GM20000 (cell line): ENCODE measurements around the gene SETX.

Experiments used
- DNase-seq: peaks from one replicate; pipeline ENCODE4 v3.0.0; 2012; ENCODE audit warnings: low spot score
- TF ChIP-seq, protein P1 (sequence below): IDR thresholded peaks from 2 replicates; pipeline ENCODE4 v1.5.1; 2012; ENCODE audit warnings: mild to moderate bottlenecking, control low read depth; ENCODE audit errors: extremely low read depth, missing control alignments

SETX gene, protein sequence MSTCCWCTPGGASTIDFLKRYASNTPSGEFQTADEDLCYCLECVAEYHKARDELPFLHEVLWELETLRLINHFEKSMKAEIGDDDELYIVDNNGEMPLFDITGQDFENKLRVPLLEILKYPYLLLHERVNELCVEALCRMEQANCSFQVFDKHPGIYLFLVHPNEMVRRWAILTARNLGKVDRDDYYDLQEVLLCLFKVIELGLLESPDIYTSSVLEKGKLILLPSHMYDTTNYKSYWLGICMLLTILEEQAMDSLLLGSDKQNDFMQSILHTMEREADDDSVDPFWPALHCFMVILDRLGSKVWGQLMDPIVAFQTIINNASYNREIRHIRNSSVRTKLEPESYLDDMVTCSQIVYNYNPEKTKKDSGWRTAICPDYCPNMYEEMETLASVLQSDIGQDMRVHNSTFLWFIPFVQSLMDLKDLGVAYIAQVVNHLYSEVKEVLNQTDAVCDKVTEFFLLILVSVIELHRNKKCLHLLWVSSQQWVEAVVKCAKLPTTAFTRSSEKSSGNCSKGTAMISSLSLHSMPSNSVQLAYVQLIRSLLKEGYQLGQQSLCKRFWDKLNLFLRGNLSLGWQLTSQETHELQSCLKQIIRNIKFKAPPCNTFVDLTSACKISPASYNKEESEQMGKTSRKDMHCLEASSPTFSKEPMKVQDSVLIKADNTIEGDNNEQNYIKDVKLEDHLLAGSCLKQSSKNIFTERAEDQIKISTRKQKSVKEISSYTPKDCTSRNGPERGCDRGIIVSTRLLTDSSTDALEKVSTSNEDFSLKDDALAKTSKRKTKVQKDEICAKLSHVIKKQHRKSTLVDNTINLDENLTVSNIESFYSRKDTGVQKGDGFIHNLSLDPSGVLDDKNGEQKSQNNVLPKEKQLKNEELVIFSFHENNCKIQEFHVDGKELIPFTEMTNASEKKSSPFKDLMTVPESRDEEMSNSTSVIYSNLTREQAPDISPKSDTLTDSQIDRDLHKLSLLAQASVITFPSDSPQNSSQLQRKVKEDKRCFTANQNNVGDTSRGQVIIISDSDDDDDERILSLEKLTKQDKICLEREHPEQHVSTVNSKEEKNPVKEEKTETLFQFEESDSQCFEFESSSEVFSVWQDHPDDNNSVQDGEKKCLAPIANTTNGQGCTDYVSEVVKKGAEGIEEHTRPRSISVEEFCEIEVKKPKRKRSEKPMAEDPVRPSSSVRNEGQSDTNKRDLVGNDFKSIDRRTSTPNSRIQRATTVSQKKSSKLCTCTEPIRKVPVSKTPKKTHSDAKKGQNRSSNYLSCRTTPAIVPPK (N-terminal part only)

GRCh38 chr9:132354637-132355355 is at the start of gene SETX:
Gene SETX (minus strand): TSS chr9:132354986. CDS start chr9:132349428, 5,558 bp downstream.
- TF ChIP-seq, protein P1, sequence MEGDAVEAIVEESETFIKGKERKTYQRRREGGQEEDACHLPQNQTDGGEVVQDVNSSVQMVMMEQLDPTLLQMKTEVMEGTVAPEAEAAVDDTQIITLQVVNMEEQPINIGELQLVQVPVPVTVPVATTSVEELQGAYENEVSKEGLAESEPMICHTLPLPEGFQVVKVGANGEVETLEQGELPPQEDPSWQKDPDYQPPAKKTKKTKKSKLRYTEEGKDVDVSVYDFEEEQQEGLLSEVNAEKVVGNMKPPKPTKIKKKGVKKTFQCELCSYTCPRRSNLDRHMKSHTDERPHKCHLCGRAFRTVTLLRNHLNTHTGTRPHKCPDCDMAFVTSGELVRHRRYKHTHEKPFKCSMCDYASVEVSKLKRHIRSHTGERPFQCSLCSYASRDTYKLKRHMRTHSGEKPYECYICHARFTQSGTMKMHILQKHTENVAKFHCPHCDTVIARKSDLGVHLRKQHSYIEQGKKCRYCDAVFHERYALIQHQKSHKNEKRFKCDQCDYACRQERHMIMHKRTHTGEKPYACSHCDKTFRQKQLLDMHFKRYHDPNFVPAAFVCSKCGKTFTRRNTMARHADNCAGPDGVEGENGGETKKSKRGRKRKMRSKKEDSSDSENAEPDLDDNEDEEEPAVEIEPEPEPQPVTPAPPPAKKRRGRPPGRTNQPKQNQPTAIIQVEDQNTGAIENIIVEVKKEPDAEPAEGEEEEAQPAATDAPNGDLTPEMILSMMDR, result no peak

GRCh38 chr9:132404228-132404881 is 49.6 kb upstream of the SETX start:
- TF ChIP-seq, protein P1, result no peak
- peak; percentile 57 for DNase-seq

More at GRCh38 chr9:132354637-132355355, at the start of gene SETX:
- DNase-seq, result peak; percentile 99

GRCh38 chr9:132401824-132402223 is 47.0 kb upstream of the SETX start:
- TF ChIP-seq, protein P1, result no peak
- DNase-seq, result no peak

- TF ChIP-seq, protein P1, result no peak
Observed at GRCh38 chr9:132395560-132395959, 40.8 kb upstream of the SETX start.

GRCh38 chr9:132391449-132391848 is 36.7 kb upstream of the SETX start:
- TF ChIP-seq, protein P1, result no peak
- no peak for DNase-seq

More at GRCh38 chr9:132395560-132395959, 40.8 kb upstream of the SETX start:
- no peak for DNase-seq

DNA sequence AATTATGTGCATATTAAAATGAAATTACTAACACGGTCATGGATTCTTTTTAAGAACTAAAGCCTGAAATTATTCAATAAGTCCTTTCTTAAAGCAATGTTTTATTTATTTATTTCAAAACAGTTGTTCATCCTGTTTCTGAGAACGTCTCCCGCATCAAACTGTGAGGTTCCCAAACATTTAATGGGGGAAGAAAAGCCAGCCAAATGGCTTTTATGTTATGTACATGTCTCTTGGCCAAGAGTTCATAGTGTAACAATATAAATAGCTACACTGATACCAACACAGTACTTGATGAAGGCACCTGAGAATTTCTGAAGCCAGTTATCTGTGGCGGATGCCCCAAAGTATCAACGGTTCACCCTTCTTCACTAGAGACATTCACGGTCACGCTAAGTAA is 36.2 kb upstream of the SETX start:
- TF ChIP-seq, protein P1, result no peak
- DNase-seq, result no peak
